Measurements from ENCODE around the gene PASK.

DNA sequence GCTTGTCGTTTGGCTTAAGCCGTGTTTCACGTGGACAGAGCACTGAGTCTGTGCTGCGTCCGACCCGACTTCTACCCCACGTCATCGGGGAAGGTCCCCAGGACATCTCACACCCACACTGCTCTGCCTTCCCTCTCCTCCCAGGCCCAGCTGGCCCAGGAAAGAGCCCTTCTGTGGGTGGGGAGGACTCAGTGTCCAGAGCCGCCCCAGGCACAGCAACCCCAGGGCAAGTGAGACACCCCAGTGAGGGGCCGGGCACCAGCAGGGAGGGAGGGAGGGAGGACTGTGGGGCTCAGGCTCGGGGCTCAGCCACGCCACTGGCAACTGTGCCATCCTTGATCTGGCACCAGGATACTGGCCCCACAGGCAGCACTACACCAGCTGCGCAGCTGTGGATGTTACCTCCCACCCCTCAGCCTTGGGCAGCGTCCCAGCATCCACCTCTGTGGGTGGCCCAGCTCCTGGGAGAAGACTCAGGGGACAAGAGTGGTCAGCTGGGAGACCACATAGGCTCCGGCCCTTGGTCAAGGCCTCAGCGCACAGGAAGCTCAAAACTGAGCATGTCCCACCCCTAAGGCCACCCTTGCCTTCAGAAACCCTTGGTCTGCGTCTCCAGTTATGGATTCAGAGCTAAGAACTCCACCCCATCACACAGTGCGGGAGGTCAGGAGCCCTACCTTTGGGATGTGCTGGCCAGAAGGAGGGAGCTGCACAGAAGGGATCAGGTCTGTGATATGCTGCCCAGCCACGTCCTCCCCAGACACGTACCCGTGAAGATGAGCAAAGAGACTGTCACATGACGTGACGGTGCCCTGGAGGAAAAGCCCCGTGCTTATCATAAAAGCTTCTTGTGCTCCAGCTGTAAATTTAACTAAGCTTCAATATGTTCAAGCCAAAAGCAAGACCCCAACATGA lies 11.7 kb downstream of the PASK start:
- TF ChIP-seq HNRNPK (IDR thresholded peaks at IDR 0.05; ENCODE audit: low read depth, low read length, poor library complexity, severe bottlenecking) (no peak), MAFF (IDR thresholded peaks at IDR 0.05; ENCODE audit: low read length) (no peak), ASH1L (IDR thresholded peaks at IDR 0.05; ENCODE audit: borderline replicate concordance, low read depth, partially characterized antibody) (no peak), REST (IDR thresholded peaks at IDR 0.05; ENCODE audit: borderline replicate concordance) (no peak), REST (CRISPR knock-in tag; IDR thresholded peaks at IDR 0.05; ENCODE audit: low read depth) (no peak), ZFPM2 (CRISPR knock-in tag; IDR thresholded peaks at IDR 0.05) (no peak), PREB (CRISPR knock-in tag; IDR thresholded peaks at IDR 0.05) (no peak)
